Raji (cell line): ENCODE results near the gene NDE1.

ENCODE experiments used
- POLR2A ChIP-seq: IDR thresholded peaks from 2 replicates; pipeline ENCODE4 v1.6.1; 2011; ENCODE audit warnings: low read depth, low read length, control low read depth; ENCODE audit not compliant: insufficient read depth

NDE1 gene

GRCh38 chr16:15703029-15703736 lies 53.1 kb downstream of the NDE1 start:
- no peak for TF ChIP-seq POLR2A

GRCh38 chr16:15704545-15704987 lies 54.5 kb downstream of the NDE1 start:
- no peak for TF ChIP-seq POLR2A

- no peak for TF ChIP-seq POLR2A
Observed at GRCh38 chr16:15705064-15705565, 55.1 kb downstream of the NDE1 start.

- TF ChIP-seq POLR2A = no peak
Observed at GRCh38 chr16:15707332-15707731, 57.3 kb downstream of the NDE1 start.

- no peak for TF ChIP-seq POLR2A
Observed at GRCh38 chr16:15708096-15708495, 58.1 kb downstream of the NDE1 start.

- TF ChIP-seq POLR2A = no peak
Observed at GRCh38 chr16:15708997-15709396, 59.0 kb downstream of the NDE1 start.

- no peak for TF ChIP-seq POLR2A
Observed at GRCh38 chr16:15714393-15715172, 64.5 kb downstream of the NDE1 start.

GRCh38 chr16:15715221-15715620 lies 65.2 kb downstream of the NDE1 start:
- no peak for TF ChIP-seq POLR2A

GRCh38 chr16:15716694-15717447 lies 66.8 kb downstream of the NDE1 start:
- no peak for TF ChIP-seq POLR2A

GRCh38 chr16:15721018-15721417 lies 71.0 kb downstream of the NDE1 start:
- TF ChIP-seq POLR2A = no peak

GRCh38 chr16:15723808-15724207 lies 73.8 kb downstream of the NDE1 start:
- no peak for TF ChIP-seq POLR2A

- no peak for TF ChIP-seq POLR2A
Observed at GRCh38 chr16:15725641-15726240, 75.7 kb downstream of the NDE1 start.

GRCh38 chr16:15726715-15727114 lies 76.7 kb downstream of the NDE1 start:
- TF ChIP-seq POLR2A = no peak

GRCh38 chr16:15729152-15729551 lies 79.1 kb downstream of the NDE1 start:
- no peak for TF ChIP-seq POLR2A

GRCh38 chr16:15732416-15732815 lies 82.4 kb downstream of the NDE1 start:
- TF ChIP-seq POLR2A = no peak
